IMR-90 (cell line): ENCODE measurements around the gene CDKL5. TPM values are rescaled to one million over a fixed set of nuclear protein-coding genes. Genes with fewer than 3 reads are reported as not detected.
A peak's percentile ranks its signal among the peaks of the same experiment; 100 is the strongest.

Source experiments
- ATAC-seq: fragments of 200-7000 bp; cut with Tn5 transposase; 2 replicates; pipeline ENCODE4 v1.9.1; 2020; ENCODE audit warnings: low read depth, mild to moderate bottlenecking, moderate library complexity
- BruUV-seq: library from RNA; stranded (reverse); fragments of 400-500 nt; replicated peaks from 2 replicates; lab custom pipeline; 2021; lab: Mats Ljungman, UMichigan
- CTCF ChIA-PET: fragments of 300-600 bp; formaldehyde crosslinking; extraction: SDS; loops from one replicate; lab custom pipeline; 2021; ENCODE audit warnings: antibody characterized with exemption; lab: Yijun Ruan, JAX
- POLR2A ChIA-PET: fragments of 300-600 bp; sonication (Branson Sonifier 250); formaldehyde crosslinking; loops from one replicate; lab custom pipeline; 2022; ENCODE audit warnings: antibody characterized with exemption; ENCODE audit not compliant: unreplicated experiment; lab: Charles Lee
- DNase-seq: peaks from one replicate; pipeline ENCODE4 v3.0.0; 2013
- H2AFZ ChIP-seq: replicated peaks from 2 replicates; pipeline ENCODE3; 2013; ENCODE audit warnings: low read length, mild to moderate bottlenecking; ENCODE audit not compliant: poor library complexity
- H2AK5ac ChIP-seq: 2 replicates; pipeline ENCODE4 v1.6.1; 2013; ENCODE audit warnings: low read depth, low read length, inconsistent platforms
- H2AK9ac ChIP-seq: replicated peaks from 2 replicates; pipeline ENCODE3; 2013; ENCODE audit warnings: mild to moderate bottlenecking, low read depth, low read length, moderate library complexity; ENCODE audit not compliant: poor library complexity
- H2BK120ac ChIP-seq: 2 replicates; pipeline ENCODE4 v1.6.1; 2013; ENCODE audit warnings: low read depth, low read length, inconsistent platforms
- H2BK15ac ChIP-seq: 3 replicates; pipeline ENCODE4 v1.6.1; 2013; ENCODE audit warnings: low read depth, low read length, inconsistent platforms
- H2BK20ac ChIP-seq: 2 replicates; pipeline ENCODE4 v1.6.1; 2013; ENCODE audit warnings: low read depth, mild to moderate bottlenecking, inconsistent platforms, low read length, moderate library complexity
- H2BK5ac ChIP-seq: 2 replicates; pipeline ENCODE4 v1.6.1; 2013; ENCODE audit warnings: mild to moderate bottlenecking, low read depth, low read length, inconsistent platforms; ENCODE audit not compliant: poor library complexity, severe bottlenecking
- H3K14ac ChIP-seq: replicated peaks from 2 replicates; pipeline ENCODE4 v1.6.1; 2013; ENCODE audit warnings: low read depth, low read length, inconsistent platforms
- H3K18ac ChIP-seq: 2 replicates; pipeline ENCODE4 v1.6.1; 2013; ENCODE audit warnings: low read depth, low read length, control low read depth
- H3K23ac ChIP-seq: 2 replicates; pipeline ENCODE4 v1.6.1; 2013; ENCODE audit warnings: low read depth, low read length, inconsistent platforms
- H3K27ac ChIP-seq: 2 replicates; pipeline ENCODE4 v1.5.1; 2013; ENCODE audit warnings: mild to moderate bottlenecking, control low read depth, low read length; ENCODE audit not compliant: insufficient read depth
- H3K27me3 ChIP-seq: 2 replicates; pipeline ENCODE4 v1.6.1; 2013; ENCODE audit warnings: low read length; ENCODE audit not compliant: control insufficient read depth, insufficient read depth
- H3K36me3 ChIP-seq: 2 replicates; pipeline ENCODE4 v1.6.1; 2013; ENCODE audit warnings: low read length, mixed read lengths; ENCODE audit not compliant: control insufficient read depth, insufficient read depth
- H3K4ac ChIP-seq: 2 replicates; pipeline ENCODE4 v1.6.1; 2013; ENCODE audit warnings: low read depth, low read length, inconsistent platforms
- H3K4me1 ChIP-seq: 2 replicates; pipeline ENCODE4 v1.6.1; 2013; ENCODE audit warnings: low read length, mixed read lengths; ENCODE audit not compliant: control insufficient read depth, insufficient read depth
- H3K4me2 ChIP-seq: 2 replicates; pipeline ENCODE4 v1.6.1; 2013; ENCODE audit warnings: low read depth, mild to moderate bottlenecking, control low read depth, low read length, moderate library complexity
- H3K4me3 ChIP-seq: 2 replicates; pipeline ENCODE4 v1.5.1; 2013; ENCODE audit warnings: low read depth, mild to moderate bottlenecking, control low read depth, low read length, moderate library complexity; ENCODE audit not compliant: insufficient read depth
- H3K56ac ChIP-seq: 2 replicates; pipeline ENCODE4 v1.6.1; 2013; ENCODE audit warnings: low read length, inconsistent platforms; ENCODE audit not compliant: insufficient read depth; ENCODE audit errors: extremely low read depth
- H3K79me1 ChIP-seq, 2 experiments: 2 replicates each; pipeline ENCODE4 v1.6.1; 2013; ENCODE audit warnings: low read length in 2 of 2, inconsistent platforms in 1 of 2, low read depth in 1 of 2
- H3K9ac ChIP-seq: 2 replicates; pipeline ENCODE4 v1.6.1; 2013; ENCODE audit warnings: low read depth, low read length, control low read depth
- H3K9me1 ChIP-seq: 2 replicates; pipeline ENCODE4 v1.6.1; 2013; ENCODE audit warnings: low read length, inconsistent platforms; ENCODE audit not compliant: insufficient read depth
- H3K9me3 ChIP-seq: 2 replicates; pipeline ENCODE4 v1.6.1; 2013; ENCODE audit warnings: low read length; ENCODE audit not compliant: control insufficient read depth, insufficient read depth
- H4K20me1 ChIP-seq: 2 replicates; pipeline ENCODE4 v1.6.1; 2013; ENCODE audit warnings: low read length, inconsistent platforms; ENCODE audit not compliant: insufficient read depth
- H4K5ac ChIP-seq: 2 replicates; pipeline ENCODE4 v1.6.1; 2013; ENCODE audit warnings: mild to moderate bottlenecking, low read depth, low read length, control low read depth
- H4K8ac ChIP-seq, 2 experiments: 2 replicates each; pipeline ENCODE4 v1.6.1; 2013; ENCODE audit warnings: low read depth in 2 of 2, low read length in 2 of 2, control low read depth in 1 of 2, inconsistent platforms in 1 of 2
- H4K91ac ChIP-seq: 2 replicates; pipeline ENCODE4 v1.6.1; 2013; ENCODE audit warnings: low read depth, low read length, inconsistent platforms; ENCODE audit not compliant: insufficient read depth
- ELK1 ChIP-seq: fragments of 150-350 bp; IDR thresholded peaks from 2 replicates; pipeline ENCODE4 v1.6.1; 2016; ENCODE audit warnings: low read depth, mild to moderate bottlenecking, low read length, moderate library complexity, borderline replicate concordance
- WGBS, 2 experiments: methylation state at CpG; one replicate each; pipeline versions ENCODE4 v1.1.5 to v1.1.7; 2013; ENCODE audit warnings: missing lambda C conversion rate in 2 of 2; ENCODE audit not compliant: insufficient read length in 1 of 2; ENCODE audit errors: extremely low coverage in 2 of 2; 5-methylcytosine and 5-hydroxymethylcytosine counted together
- dilution Hi-C: fragments of 300-500 bp; cut with HindIII; formaldehyde crosslinking; loops from one replicate; pipeline ENCODE4 v1.14.3; 2018; ENCODE audit warnings: low sequenced_read_pairs; ENCODE audit not compliant: unreplicated experiment
- in situ Hi-C: fragments of 300-500 bp; cut with MboI; formaldehyde crosslinking; loops from 3 replicates; pipeline ENCODE4 v1.14.3; 2019; ENCODE audit warnings: low sequenced_read_pairs, inconsistent platforms, mixed read lengths
- intact Hi-C: fragments of 100-400 bp; cut with micrococcal nuclease; formaldehyde crosslinking; loops from 2 replicates; pipeline ENCODE4 v1.10.0; 2022
- polyA plus RNA-seq, 3 experiments: library from polyadenylated mRNA; depleted of rRNA; stranded (reverse); fragments of >200 nt; gene quantifications; 2 replicates each; pipeline ENCODE4 v1.2.3, GENCODE V29; 2012; ENCODE audit warnings: low replicate concordance in 1 of 3
- total RNA-seq: library from RNA; depleted of rRNA; stranded (reverse); fragments of >200 nt; gene quantifications from 2 replicates; pipeline ENCODE4 v1.2.3, GENCODE V29; 2012
- TF ChIP-seq, protein P1 (sequence below): conservative IDR thresholded peaks from 2 replicates; pipeline ENCODE4 v1.5.1; 2012; ENCODE audit warnings: mild to moderate bottlenecking, low read depth, low read length, improper control_type of control experiment

The CDKL5 gene
- total and polyA plus RNA-seq, 2 of the 4 experiments (the other 2 are of a cell fraction) = 3.5 to 9.7 TPM

DNA sequence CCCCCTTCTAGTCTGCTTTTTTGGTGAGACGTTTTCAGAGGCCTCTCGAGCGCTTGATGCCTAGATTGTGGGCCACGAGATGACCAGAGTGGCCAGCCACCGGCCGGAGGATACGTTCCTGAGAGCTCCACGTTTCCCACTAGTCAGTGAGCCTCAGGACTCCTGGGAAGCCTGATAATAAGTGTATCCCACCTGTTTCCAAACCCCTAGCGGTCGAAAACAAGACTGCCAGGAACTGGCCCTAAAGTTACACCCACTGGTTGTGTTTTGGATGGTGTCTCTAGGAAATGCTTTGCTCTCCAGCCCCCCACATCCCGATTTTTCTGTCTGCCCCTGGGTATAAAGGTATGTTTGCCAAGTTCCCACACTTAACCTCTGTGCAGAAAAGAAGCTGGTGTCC is 251.1 kb downstream of the CDKL5 start:
- Histone ChIP-seq H3K4ac (no peak overlapping the region), H2BK120ac (no peak overlapping the region), H3K56ac (no peak overlapping the region), H4K91ac (no peak overlapping the region), H3K18ac (no peak overlapping the region), H3K27me3 (no peaks in the 10 kb centered on the region), H2AK9ac (no peak overlapping the region), H2AFZ (no peak overlapping the region), H4K8ac (no peak overlapping the region), H3K9ac (no peak overlapping the region), H2BK5ac (no peak overlapping the region), H3K4me1 (no peaks in the 10 kb centered on the region), H3K9me1 (no peaks in the 10 kb centered on the region), H4K5ac (no peak overlapping the region), H3K23ac (no peak overlapping the region), H3K27ac (no peak overlapping the region), H3K79me1 (no peaks in the 10 kb centered on the region), H3K14ac (no peak overlapping the region), H4K20me1 (no peaks in the 10 kb centered on the region), H2AK5ac (no peak overlapping the region), H3K4me3 (no peak overlapping the region), H3K4me2 (no peak overlapping the region), H2BK15ac (no peak overlapping the region), H3K36me3 (no peaks in the 10 kb centered on the region), H2BK20ac (no peak overlapping the region), H3K9me3 (no peaks in the 10 kb centered on the region)
- no peak for TF ChIP-seq ELK1
- TF ChIP-seq, protein P1, sequence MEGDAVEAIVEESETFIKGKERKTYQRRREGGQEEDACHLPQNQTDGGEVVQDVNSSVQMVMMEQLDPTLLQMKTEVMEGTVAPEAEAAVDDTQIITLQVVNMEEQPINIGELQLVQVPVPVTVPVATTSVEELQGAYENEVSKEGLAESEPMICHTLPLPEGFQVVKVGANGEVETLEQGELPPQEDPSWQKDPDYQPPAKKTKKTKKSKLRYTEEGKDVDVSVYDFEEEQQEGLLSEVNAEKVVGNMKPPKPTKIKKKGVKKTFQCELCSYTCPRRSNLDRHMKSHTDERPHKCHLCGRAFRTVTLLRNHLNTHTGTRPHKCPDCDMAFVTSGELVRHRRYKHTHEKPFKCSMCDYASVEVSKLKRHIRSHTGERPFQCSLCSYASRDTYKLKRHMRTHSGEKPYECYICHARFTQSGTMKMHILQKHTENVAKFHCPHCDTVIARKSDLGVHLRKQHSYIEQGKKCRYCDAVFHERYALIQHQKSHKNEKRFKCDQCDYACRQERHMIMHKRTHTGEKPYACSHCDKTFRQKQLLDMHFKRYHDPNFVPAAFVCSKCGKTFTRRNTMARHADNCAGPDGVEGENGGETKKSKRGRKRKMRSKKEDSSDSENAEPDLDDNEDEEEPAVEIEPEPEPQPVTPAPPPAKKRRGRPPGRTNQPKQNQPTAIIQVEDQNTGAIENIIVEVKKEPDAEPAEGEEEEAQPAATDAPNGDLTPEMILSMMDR = 0 out of 2 replicates have a peak, but pooled peaks have one; percentile 30
- ATAC-seq (no peak), DNase-seq (peak; percentile 5)
- dilution Hi-C loops = no loop called here
- intact Hi-C loops = loop anchor here (5.0 kb wide), 1 partner anchor 211 kb away; no protein-coding TSS in a partner anchor
- WGBS, 2 experiments = no CpG with 5 or more reads among the region's 11 CpGs
- in situ Hi-C loops = no loop called here
- no TSS peak for BruUV-seq
- CTCF ChIA-PET = interaction anchor here (0.6 to 0.7 kb wide), 2 partner anchors 25 to 457 kb away, joined by 3 read pairs; no protein-coding TSS in a partner anchor
- POLR2A ChIA-PET = no interaction called here
